ACHN (cell line): ENCODE data around the gene ZNF333.

Source experiments
- DNase-seq: peaks from one replicate; pipeline ENCODE4 v3.0.0-alpha.2; 2015
- in situ Hi-C: cut with HindIII; loops from 2 replicates; pipeline ENCODE4 v1.10.0; 2017; ENCODE audit warnings: low sequenced_read_pairs, low pct_ligation_motif_present, low pct_unique_long_range_greater_than_20kb

ZNF333 gene

GRCh38 chr19:14689598-14690503 lies at the start of gene ZNF333:
Gene ZNF333, plus strand, starts transcription at chr19:14690048. Its CDS starts 3,444 bp downstream, at chr19:14693492.
- peak; percentile 89 for DNase-seq
- in situ Hi-C loops: no loop called here

GRCh38 chr19:14648506-14648905 lies 41.3 kb upstream of the ZNF333 start:
- in situ Hi-C loops: no loop called here
- no peak for DNase-seq

- no peak for DNase-seq
- in situ Hi-C loops: no loop called here
These were observed 40.8 kb upstream of the ZNF333 start for GRCh38 chr19:14649020-14649419.

GRCh38 chr19:14650161-14650560 lies 39.7 kb upstream of the ZNF333 start:
- in situ Hi-C loops: no loop called here

GRCh38 chr19:14654786-14655560 lies 34.9 kb upstream of the ZNF333 start:
- in situ Hi-C loops: no loop called here
- DNase-seq: no peak

More at GRCh38 chr19:14650161-14650560, 39.7 kb upstream of the ZNF333 start:
- DNase-seq: no peak

- in situ Hi-C loops: no loop called here
- DNase-seq: no peak
These were observed 34.1 kb upstream of the ZNF333 start for GRCh38 chr19:14655726-14656125.

- in situ Hi-C loops: no loop called here
- DNase-seq: no peak
These were observed 29.9 kb upstream of the ZNF333 start for GRCh38 chr19:14659874-14660489.

GRCh38 chr19:14661372-14661924 lies 28.4 kb upstream of the ZNF333 start:
- in situ Hi-C loops: no loop called here
- no peak for DNase-seq

- DNase-seq: no peak
- in situ Hi-C loops: no loop called here
These were observed 19.9 kb upstream of the ZNF333 start for GRCh38 chr19:14669940-14670339.

- in situ Hi-C loops: no loop called here
- DNase-seq: no peak
These were observed 19.4 kb upstream of the ZNF333 start for GRCh38 chr19:14670408-14670807.

- in situ Hi-C loops: no loop called here
- no peak for DNase-seq
These were observed 17.5 kb upstream of the ZNF333 start for GRCh38 chr19:14672188-14672872.

- no peak for DNase-seq
- in situ Hi-C loops: no loop called here
These were observed 16.8 kb upstream of the ZNF333 start for GRCh38 chr19:14673088-14673487.

- no peak for DNase-seq
- in situ Hi-C loops: no loop called here
These were observed 15.1 kb upstream of the ZNF333 start, which contains the start of gene ADGRE3 for GRCh38 chr19:14674764-14675163. Gene ADGRE3, minus strand, starts transcription at chr19:14674844. Its CDS starts 74 bp downstream, at chr19:14674770.

- in situ Hi-C loops: no loop called here
These were observed 13.1 kb upstream of the ZNF333 start for GRCh38 chr19:14676762-14677161.

GRCh38 chr19:14677464-14677863 lies 12.4 kb upstream of the ZNF333 start:
- in situ Hi-C loops: no loop called here
- DNase-seq: no peak

More at GRCh38 chr19:14676762-14677161, 13.1 kb upstream of the ZNF333 start:
- no peak for DNase-seq

- in situ Hi-C loops: no loop called here
- no peak for DNase-seq
These were observed 11.6 kb upstream of the ZNF333 start for GRCh38 chr19:14678199-14678598.

- in situ Hi-C loops: no loop called here
- no peak for DNase-seq
These were observed 7.8 kb upstream of the ZNF333 start for GRCh38 chr19:14682084-14682483.

- in situ Hi-C loops: no loop called here
- no peak for DNase-seq
These were observed 6.4 kb upstream of the ZNF333 start for GRCh38 chr19:14683439-14683838.
